ENCODE results near the gene SERF2.
"Not testable (repeated sequence)": the region's sequence is repeated elsewhere in the genome, so short reads cannot be mapped to it uniquely, and the experiment has no call there.

SERF2 gene

GRCh38 chr15:43829951-43830540, 37.9 kb downstream of the SERF2 start:
- DNase-seq (ENCODE audit: low read depth in 2 of 2), result not testable (repeated sequence)

- DNase-seq (ENCODE audit: low read depth in 2 of 2), result not testable (repeated sequence)
Observed at GRCh38 chr15:43830691-43831275, 38.7 kb downstream of the SERF2 start.

- not testable (repeated sequence) for DNase-seq (ENCODE audit: low read depth in 2 of 2)
Observed at GRCh38 chr15:43831519-43832052, 39.5 kb downstream of the SERF2 start.

- DNase-seq (ENCODE audit: low read depth in 2 of 2), result not testable (repeated sequence)
Observed at GRCh38 chr15:43832485-43832884, 40.4 kb downstream of the SERF2 start.

GRCh38 chr15:43845421-43845820, 53.3 kb downstream of the SERF2 start:
- no peak for DNase-seq (ENCODE audit: low read depth in 2 of 2)

Measured in stimulated activated CD8-positive, alpha-beta memory T cell treated with anti-CD3 and anti-CD28 coated beads, Interleukin-7, amount 100 ng/mL, for 4 hours (primary cell).